Stimulated activated CD8-positive, alpha-beta memory T cell treated with anti-CD3 and anti-CD28 coated beads, Interleukin-4, amount 100 ng/mL, for 48 hours (primary cell): ENCODE measurements around the gene HSF5.
A peak's percentile ranks its signal among the peaks of the same experiment; 100 is the strongest.
"Not testable (repeated sequence)": the region's sequence is repeated elsewhere in the genome, so short reads cannot be mapped to it uniquely, and the experiment has no call there.

Experiments used
- DNase-seq: peaks from one replicate; pipeline ENCODE4 v3.0.0-alpha.2; 2020

The HSF5 gene

DNA sequence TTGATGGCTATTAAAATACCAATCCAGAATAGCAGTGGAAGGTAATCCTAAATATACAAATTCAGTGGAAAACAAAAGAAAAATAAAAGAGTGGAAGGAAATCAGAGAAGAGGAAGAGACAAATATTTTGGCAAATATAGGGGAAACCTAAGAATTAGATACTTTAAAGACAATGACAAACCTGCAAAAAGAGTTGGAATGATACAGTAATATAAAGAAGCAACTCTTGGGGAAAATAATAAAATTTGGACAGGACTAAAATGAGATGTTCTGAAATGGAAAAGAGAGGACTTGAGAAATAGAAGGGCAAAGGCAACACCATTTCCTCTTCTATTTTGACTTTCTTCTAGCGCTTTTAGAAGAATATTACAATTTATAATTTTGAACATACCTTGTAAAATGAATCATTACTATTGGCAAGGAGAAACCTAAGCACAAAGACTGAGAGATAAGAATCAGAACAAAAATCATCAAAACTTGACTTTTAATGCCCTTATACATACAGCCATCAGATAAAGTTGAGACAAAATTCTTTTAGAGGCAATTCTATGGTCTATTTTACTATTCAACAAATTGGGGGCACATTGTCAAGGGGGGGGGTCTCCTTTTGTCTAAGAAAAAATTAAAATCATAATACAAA lies 76.0 kb downstream of the HSF5 start:
- DNase-seq: no peak

DNA sequence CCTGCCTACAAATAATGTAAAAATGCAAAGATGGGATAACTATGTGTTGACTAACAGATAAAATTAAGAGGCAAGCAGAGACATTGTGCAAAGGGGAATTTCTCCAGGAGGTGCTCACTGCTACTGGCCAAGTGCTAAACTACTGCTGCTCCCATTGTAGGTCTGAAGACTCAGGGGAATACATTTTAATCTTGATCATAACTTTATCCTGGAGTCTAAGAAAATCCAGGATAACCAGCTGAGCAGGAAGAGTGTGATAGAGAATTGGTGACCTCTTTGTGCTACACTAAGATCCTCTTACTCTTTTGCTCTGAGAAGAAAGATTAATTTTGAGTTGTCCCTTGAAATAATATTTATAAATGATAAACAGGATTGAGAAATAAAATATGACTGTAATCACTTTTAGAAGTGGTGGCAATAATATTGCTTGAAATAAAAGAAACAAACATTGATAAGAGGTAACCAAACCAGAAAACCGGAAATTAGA lies 76.8 kb downstream of the HSF5 start:
- no peak for DNase-seq

GRCh38 chr17:58410714-58411407 lies 77.3 kb downstream of the HSF5 start:
- DNase-seq: no peak

GRCh38 chr17:58409432-58409831 lies 78.8 kb downstream of the HSF5 start:
- DNase-seq: no peak

GRCh38 chr17:58403311-58403710 lies 84.9 kb downstream of the HSF5 start:
- no peak for DNase-seq

GRCh38 chr17:58402679-58403078 lies 85.5 kb downstream of the HSF5 start:
- DNase-seq: no peak

- DNase-seq: no peak
These were observed 86.2 kb downstream of the HSF5 start for GRCh38 chr17:58402047-58402446.

GRCh38 chr17:58401287-58401686 lies 86.9 kb downstream of the HSF5 start:
- no peak for DNase-seq

- DNase-seq: no peak
These were observed 87.4 kb downstream of the HSF5 start for GRCh38 chr17:58400826-58401225.

- no peak for DNase-seq
These were observed 88.2 kb downstream of the HSF5 start for GRCh38 chr17:58399974-58400373.

GRCh38 chr17:58398574-58399266 lies 89.5 kb downstream of the HSF5 start:
- no peak for DNase-seq

GRCh38 chr17:58397421-58397820 lies 90.8 kb downstream of the HSF5 start:
- DNase-seq: not testable (repeated sequence)

GRCh38 chr17:58396173-58396572 lies 92.0 kb downstream of the HSF5 start:
- no peak for DNase-seq

- no peak for DNase-seq
These were observed 93.5 kb downstream of the HSF5 start for GRCh38 chr17:58394534-58395223.

DNA sequence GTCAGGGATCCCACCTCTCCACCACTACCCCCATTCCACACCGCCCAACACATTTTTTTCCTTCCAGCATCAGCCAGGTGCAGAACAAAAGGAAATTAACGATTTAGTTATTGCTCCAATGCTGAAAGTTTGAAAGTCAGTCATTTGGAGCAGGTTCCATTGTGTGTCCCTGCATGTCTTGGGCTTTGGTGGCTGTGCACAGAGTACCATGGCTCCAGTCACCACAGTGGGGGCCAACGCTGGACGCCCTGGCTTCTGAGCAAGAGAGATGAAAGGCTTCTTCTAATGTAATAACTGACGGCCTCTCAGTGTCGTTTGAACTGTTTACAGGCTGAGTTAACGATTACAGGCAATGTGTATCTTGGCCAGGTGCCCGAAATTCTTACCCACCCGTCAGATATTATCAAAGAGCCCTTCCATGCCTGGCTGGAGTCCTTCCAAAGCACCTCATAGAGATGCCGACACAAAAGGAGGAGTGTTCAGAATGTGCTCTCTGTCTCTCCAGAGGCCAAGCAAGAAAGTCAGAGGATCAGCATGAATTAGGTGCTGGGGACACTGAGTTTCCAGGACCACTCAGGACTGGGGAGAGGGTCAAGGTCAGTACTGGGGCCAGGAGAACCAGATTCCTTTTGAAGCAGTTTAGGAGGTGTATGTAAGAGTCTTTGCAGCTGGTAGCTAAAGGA lies 96.8 kb downstream of the HSF5 start:
- DNase-seq: no peak

GRCh38 chr17:58390884-58391283 lies 97.3 kb downstream of the HSF5 start:
- DNase-seq: no peak

GRCh38 chr17:58388302-58389190 lies 99.7 kb downstream of the HSF5 start:
- no peak for DNase-seq

GRCh38 chr17:58387834-58388233 lies 100.4 kb downstream of the HSF5 start:
- DNase-seq: peak; percentile 45

GRCh38 chr17:58386708-58387107 lies 101.5 kb downstream of the HSF5 start:
- no peak for DNase-seq

GRCh38 chr17:58385359-58385899 lies 102.8 kb downstream of the HSF5 start:
- DNase-seq: no peak

- no peak for DNase-seq
These were observed 103.3 kb downstream of the HSF5 start for GRCh38 chr17:58384897-58385296.
